Mammary epithelial cell (primary cell): ENCODE measurements around the gene MRS2.

Experiments
- EZH2 ChIP-seq: IDR thresholded peaks from 2 replicates; pipeline ENCODE4 v1.6.1; 2012; ENCODE audit warnings: low read length, inconsistent platforms, borderline replicate concordance
- TF ChIP-seq, protein P1 (sequence below), 2 donors: IDR thresholded peaks in 1 of 2; conservative IDR thresholded peaks in 1 of 2; 2 replicates each; pipeline ENCODE4 v1.5.1; 2011 to 2012; ENCODE audit warnings: inconsistent platforms in 2 of 2, low read length in 2 of 2, mild to moderate bottlenecking in 2 of 2, control low read depth in 1 of 2, low read depth in 1 of 2; ENCODE audit not compliant: insufficient read depth in 1 of 2; ENCODE audit errors: extremely low read depth in 1 of 2

DNA sequence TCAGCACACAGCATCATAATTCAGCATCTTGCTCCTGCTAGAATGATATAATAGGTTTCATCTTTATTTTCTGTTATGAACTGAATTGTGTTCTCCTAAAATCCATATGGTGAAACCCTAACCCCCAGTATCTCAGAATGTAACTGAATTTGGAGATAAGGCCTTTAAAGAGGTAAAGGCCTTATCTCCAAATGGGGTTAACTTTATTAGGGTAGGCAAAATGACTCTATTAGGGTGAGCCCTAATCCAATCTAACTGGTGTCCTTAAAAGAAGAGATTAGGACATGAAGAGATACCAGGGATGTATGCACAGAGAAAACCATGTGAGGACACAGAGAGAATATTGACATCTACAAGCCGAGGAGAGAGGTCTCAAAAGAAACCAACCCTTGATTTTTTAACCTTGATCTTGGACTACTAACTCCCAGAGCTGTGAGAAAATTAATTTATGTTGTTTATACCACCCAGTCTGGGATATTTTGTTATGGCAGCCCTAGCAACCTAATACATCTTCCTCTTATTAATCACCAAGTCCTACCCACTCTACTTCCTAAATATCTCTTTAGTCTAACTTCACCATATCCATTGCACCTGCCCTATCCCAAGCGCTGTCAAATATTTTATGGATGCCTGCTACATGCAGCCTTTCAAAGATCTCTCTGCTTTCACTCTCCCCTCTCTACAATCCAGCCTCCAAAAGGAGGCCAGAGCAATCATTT is 8.5 kb upstream of the MRS2 start:
- TF ChIP-seq, protein P1, sequence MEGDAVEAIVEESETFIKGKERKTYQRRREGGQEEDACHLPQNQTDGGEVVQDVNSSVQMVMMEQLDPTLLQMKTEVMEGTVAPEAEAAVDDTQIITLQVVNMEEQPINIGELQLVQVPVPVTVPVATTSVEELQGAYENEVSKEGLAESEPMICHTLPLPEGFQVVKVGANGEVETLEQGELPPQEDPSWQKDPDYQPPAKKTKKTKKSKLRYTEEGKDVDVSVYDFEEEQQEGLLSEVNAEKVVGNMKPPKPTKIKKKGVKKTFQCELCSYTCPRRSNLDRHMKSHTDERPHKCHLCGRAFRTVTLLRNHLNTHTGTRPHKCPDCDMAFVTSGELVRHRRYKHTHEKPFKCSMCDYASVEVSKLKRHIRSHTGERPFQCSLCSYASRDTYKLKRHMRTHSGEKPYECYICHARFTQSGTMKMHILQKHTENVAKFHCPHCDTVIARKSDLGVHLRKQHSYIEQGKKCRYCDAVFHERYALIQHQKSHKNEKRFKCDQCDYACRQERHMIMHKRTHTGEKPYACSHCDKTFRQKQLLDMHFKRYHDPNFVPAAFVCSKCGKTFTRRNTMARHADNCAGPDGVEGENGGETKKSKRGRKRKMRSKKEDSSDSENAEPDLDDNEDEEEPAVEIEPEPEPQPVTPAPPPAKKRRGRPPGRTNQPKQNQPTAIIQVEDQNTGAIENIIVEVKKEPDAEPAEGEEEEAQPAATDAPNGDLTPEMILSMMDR (conservative IDR thresholded peaks at IDR 0.05 in 1 of 2, IDR thresholded peaks at IDR 0.05 in 1 of 2; ENCODE audit: extremely low read depth in 1 of 2, insufficient read depth in 1 of 2, low read depth in 1 of 2, low read length in 2 of 2) = no peak
- TF ChIP-seq EZH2 = no peak
